Measurements from ENCODE around the gene PCSK6.

The PCSK6 gene

DNA sequence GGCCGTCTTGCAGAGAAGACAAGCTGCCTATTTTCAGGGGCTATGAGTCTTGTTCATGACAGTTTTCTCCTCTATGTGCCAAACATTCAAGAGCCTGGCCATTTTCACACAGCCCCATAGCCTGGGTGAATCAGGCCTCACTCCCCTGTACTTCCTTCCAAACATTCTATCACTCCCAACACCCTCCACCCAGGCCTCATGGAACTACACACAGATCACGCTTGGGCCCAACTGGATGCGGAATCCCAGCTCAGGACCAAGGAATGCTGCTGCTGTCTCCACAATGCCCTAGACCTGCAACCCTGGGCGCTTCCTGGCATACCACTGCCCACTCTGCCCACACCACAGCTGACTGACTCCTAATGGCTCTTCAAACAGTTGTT is 39.4 kb upstream of the PCSK6 start:
- H3K27ac ChIP-seq = no peak overlapping the region
- POLR2A ChIA-PET (ENCODE audit: low non-redundant PET) = no interaction called here
- CTCF ChIA-PET = no interaction called here
- TF ChIP-seq, protein P1, sequence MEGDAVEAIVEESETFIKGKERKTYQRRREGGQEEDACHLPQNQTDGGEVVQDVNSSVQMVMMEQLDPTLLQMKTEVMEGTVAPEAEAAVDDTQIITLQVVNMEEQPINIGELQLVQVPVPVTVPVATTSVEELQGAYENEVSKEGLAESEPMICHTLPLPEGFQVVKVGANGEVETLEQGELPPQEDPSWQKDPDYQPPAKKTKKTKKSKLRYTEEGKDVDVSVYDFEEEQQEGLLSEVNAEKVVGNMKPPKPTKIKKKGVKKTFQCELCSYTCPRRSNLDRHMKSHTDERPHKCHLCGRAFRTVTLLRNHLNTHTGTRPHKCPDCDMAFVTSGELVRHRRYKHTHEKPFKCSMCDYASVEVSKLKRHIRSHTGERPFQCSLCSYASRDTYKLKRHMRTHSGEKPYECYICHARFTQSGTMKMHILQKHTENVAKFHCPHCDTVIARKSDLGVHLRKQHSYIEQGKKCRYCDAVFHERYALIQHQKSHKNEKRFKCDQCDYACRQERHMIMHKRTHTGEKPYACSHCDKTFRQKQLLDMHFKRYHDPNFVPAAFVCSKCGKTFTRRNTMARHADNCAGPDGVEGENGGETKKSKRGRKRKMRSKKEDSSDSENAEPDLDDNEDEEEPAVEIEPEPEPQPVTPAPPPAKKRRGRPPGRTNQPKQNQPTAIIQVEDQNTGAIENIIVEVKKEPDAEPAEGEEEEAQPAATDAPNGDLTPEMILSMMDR (conservative IDR thresholded peaks at IDR 0.05; ENCODE audit: low read depth) = no peak
- DNase-seq (ENCODE audit: low spot score) = no peak

DNA sequence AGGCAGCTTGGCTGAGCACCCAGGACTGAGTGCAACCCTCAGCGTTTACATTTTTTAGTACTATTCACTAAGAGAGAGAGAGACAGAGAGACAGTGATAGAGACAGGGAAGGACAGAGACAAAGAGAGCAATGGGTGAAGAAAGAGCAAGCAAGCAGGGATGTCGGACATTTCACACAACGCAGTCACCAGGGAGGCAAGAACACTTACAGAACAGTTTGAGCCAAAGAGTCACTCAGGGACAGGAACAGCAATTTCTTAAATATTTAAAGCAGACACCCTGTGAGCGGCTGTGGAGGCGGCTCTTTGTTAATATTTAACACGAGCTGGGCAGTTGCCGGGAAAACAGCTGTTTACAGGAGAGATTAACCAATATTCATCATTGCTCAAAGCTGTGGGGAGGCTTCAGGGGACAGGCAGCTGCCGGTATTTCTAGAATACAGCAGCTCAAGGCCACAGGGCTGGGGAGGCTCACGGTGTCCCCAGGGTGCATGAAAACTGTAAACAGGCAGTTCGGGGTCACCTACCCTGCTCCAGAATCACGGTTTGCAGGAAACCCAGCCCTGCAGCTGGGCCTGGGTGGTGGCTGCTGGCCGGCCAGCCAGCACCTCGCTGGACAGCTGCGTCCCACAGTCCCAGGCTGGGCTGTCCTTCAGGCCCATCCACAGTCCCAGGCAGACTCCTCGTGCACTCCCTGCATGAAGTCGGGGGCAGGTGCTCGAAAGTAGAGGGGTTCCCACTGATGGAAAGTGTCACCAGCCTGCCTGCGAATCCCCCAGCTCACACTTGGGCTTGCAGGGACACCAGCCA is 38.8 kb upstream of the PCSK6 start:
- TF ChIP-seq, protein P1 (conservative IDR thresholded peaks at IDR 0.05; ENCODE audit: low read depth) = no peak
- no peak overlapping the region for H3K27ac ChIP-seq
- no peak for DNase-seq (ENCODE audit: low spot score)
- ChIA-PET CTCF (no interaction called here), POLR2A (ENCODE audit: low non-redundant PET) (no interaction called here)

DNA sequence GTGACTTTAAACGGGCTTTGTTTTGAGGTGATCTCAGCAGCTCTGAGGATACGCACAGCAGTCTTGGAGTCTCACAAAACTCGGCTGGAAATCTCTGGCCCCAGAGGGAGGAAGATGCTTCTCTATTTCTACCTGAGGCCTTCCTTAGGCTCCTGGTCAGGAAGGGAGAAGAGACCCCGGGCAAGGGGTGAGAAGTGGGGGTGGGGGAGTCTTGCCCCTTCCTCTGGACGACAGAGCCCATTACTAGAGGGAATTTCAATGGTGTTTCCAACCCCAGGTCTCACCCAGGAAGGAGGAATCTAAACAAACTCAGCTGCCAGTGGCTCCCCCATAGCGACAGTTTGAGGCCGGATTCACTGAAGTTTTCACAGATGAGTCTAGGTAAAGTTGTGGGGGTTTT is 37.4 kb upstream of the PCSK6 start:
- TF ChIP-seq, protein P1 (conservative IDR thresholded peaks at IDR 0.05; ENCODE audit: low read depth) = no peak
- no peak for DNase-seq (ENCODE audit: low spot score)
- H3K27ac ChIP-seq = no peak overlapping the region
- POLR2A ChIA-PET (ENCODE audit: low non-redundant PET) = no interaction called here
- CTCF ChIA-PET = no interaction called here

DNA sequence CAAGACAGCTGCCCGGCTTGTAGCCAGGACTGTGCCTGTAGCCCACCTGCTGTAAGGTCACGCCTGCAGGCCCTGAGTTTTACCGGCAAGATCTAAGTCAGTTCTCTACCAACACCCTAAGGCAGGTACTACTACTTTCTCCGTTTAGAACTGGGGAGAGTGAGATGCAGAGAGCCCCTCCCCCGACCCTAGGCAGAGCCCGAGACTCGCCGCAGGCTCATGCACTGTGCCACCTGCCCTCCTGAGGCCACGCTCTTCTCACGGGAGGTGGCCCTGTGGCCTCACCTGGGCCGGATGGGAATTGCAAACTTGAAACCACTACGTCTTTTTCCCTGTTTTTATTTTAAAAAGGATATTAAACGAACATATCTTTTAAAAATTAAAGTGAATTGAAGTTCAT is 36.9 kb upstream of the PCSK6 start:
- CTCF ChIA-PET = no interaction called here

DNA sequence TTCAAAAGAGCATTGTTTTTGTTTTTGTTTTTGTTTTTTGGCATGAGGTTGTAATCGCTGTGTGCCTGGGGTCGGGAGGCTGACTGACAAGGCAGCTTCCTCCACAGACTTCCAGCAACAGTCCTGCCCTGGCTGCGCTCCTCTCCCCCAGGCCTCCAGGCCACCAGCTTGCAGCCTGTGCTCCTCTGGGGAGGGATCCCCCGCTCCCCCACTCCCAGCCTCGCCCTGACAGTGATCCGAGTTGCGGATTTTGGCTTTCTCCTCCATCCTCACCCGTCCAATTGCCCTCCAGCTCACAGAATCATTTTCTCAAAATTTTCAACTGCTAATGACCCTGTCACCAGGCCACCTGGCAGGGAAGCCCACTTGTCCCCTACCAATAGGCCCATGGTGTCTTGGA is 36.5 kb upstream of the PCSK6 start:
- POLR2A ChIA-PET (ENCODE audit: low non-redundant PET) = no interaction called here
- TF ChIP-seq, protein P1 (conservative IDR thresholded peaks at IDR 0.05; ENCODE audit: low read depth) = no peak
- CTCF ChIA-PET = no interaction called here
- no peak overlapping the region for H3K27ac ChIP-seq
- DNase-seq (ENCODE audit: low spot score) = no peak

More for the DNA sequence above, 36.9 kb upstream of the PCSK6 start:
- H3K27ac ChIP-seq = no peak overlapping the region
- DNase-seq (ENCODE audit: low spot score) = no peak
- POLR2A ChIA-PET (ENCODE audit: low non-redundant PET) = no interaction called here
- TF ChIP-seq, protein P1 (conservative IDR thresholded peaks at IDR 0.05; ENCODE audit: low read depth) = no peak

DNA sequence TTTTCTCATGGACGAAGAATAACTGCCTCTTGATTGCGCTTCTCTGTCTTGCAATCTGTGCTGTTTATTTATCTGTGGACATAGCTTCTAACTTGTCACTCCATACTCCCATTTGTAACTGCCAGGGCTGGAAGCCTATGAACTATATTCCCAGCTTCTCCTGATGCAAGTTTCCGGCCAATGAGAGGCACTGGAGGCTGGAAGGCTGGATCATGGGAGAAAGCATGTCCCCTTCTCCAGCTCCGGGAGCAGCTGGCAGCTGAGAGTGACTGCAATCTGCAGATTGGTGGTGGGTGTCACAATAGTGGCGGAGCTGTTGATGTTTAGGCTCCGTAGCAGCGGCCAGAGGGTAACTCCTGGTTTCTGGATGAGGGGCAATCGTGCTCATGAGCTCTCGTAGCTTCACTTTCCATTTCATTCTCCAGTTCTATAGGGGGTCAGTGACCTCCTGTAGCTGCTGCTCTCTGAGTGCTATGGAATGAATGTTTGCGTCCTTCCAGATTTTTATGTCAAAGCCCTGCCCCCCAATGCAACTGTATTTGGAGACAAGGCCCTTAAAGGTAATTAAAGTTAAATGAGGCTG is 35.7 kb upstream of the PCSK6 start:
- POLR2A ChIA-PET (ENCODE audit: low non-redundant PET) = no interaction called here
- no peak overlapping the region for H3K27ac ChIP-seq
- TF ChIP-seq, protein P1 (conservative IDR thresholded peaks at IDR 0.05; ENCODE audit: low read depth) = no peak
- CTCF ChIA-PET = no interaction called here
- DNase-seq (ENCODE audit: low spot score) = no peak
